Stimulated activated CD4-positive, alpha-beta T cell treated with anti-CD3 and anti-CD28 coated beads, Interleukin-1b, Interleukin-23, amount 100 ng/mL, for 24 hours (primary cell): ENCODE measurements around the gene SYPL1.
"Not testable (repeated sequence)": the region's sequence is repeated elsewhere in the genome, so short reads cannot be mapped to it uniquely, and the experiment has no call there.

Source experiments
- DNase-seq, 4 experiments: peaks; one replicate each; pipeline ENCODE4 v3.0.0-alpha.2; 2020; ENCODE audit warnings: low read depth in 4 of 4, low spot score in 1 of 4

Gene SYPL1

DNA sequence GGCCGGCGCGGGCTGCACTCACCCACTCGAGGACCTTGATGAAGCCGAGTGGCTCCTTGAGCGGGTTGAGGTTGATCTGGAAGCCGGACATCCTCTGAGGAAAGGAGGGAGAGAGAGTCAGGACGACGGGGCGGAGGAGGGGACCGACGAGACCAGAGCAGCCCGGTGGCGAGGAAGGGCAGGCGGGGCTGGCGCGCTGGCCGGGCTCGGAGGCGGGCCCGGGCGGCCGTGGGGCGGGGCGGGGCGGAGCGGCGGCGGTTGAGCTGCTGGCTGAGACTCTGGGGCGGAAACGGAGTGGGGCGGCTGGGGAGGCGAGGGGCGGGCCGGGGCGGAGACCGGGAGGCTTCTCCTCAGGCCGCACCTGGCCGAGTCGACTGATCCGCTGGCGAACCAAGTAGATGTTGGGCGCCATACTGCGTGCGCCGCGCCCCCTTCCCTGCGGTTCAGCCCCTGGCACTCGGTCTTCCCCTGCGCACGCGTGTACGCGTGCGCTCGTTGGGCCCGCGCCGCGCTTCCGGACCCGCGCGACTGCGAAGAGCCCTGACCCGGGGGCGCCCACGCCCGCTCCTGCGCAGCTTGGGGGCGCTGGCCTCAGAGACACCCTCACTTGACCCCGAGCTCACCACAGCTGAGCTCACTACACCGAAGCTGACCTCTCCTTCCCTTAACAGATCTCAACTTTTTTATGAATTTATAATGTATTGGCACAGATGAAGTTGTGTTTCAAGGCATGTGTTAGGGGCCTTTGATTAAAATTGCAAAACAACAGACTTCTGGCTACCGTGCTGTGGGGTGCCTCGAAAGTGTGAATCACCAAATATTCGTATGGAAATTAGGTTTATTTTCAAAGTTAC, at the start of gene SYPL1:
Gene SYPL1 (minus strand): TSS at position 195 of the 854 bp plus-strand sequence. CDS start 104 bp downstream, at position 91.
- peak; percentile 67 to 93 (median 84) for DNase-seq

DNA sequence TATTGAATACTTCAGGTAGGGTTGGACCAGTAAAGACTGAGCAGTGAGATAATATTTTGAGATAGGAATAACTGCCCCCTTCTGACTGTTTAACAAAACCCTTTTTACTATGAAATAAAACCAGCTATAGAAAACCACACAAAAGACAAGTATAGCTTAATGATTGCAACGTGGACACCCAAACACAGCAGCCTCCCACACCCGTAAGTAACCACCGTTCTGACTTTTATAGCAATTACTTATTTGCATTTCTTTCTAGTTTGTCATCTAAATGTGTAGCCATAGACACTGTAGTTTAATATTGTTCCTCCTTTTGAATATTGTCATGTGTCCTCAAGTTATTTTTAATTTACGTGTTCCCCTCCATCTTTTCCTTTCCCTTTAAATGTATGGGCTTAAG, 42.9 kb upstream of the SYPL1 start:
- no peak for DNase-seq

DNA sequence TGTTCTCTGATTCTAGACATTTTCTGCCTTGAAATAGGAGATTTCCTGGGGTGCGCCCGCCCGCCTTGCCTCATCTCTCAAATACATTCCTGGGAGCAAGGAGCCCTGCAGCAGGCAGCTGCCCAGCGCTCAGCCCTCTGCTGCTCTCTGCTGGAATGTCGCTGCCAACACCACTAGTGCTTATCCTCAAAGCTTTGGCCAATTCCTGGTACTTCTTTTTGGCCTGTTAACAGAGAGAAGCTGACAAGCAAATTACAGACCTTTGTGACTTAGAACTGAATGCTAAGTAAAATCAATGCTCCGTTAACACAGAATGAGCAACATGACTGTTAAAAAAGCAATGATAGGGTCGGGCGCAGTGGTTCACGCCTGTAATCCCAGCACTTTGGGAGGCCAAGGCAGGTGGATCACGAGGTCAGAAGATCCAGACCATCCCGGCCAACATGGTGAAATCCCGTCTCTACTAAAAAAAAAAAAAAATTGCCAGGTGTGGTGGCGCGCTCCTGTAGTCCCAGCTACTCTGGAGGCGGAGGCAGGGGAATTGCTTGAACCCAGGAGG, 41.9 kb upstream of the SYPL1 start:
- peak; percentile 35 to 57 (median 48) for DNase-seq

DNA sequence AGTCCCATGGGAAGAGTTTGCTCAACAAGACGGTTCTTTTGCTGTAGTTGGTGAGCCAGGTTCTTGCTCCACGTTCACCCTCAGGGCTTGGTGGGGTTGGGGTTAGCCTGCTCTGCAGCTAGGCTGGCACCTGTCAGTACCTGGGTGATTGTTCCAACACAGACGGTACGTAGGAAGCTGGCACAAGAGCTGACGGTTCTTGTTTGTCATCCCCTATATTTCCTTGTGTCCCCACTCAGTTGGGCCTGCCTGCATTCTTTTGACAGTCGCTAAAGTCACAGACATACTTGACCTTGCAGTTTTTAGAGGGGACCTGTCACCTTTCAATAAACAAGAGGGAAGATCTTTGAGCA, 40.2 kb upstream of the SYPL1 start:
- no peak for DNase-seq

DNA sequence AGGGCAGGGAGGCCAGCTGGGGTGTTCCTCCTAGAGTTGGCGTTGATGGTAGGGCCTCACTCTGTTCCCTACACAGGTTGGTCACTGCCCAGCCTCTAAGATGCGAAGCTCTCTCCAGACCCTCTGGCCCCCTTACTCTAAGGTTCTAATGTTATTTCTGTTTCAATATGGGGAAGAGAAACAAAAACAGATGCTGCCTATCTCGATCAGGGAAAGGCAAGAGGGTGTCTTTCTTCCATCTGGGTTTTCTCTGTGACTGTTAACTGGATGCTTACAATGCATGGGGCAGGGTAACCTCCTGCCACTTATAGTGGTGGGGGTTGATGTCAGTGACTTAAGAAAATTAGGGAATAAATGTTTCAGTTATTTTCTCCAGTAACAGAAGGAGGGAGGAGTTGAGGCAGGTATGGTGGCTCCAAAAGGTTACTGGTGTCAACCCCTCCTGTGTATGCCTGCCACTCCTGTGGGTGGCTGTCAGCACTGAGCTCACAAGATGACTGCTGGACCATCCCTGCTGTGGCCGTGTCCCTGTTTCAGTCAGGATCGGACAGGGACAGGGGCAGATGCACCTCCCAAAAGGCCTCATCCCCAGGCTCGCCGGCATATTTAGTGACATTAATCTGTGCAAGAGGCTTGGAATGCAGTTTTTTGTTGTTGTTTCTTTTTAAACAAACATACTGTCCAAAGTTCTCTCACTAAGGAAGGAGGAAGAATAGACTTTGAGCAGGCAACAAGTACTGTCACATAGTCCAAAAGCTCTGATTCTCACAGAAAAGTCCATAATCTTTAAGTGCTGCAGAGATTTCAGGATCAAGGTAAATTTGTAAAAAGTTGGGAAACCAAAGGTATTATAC, 39.6 kb upstream of the SYPL1 start:
- DNase-seq = no peak

DNA sequence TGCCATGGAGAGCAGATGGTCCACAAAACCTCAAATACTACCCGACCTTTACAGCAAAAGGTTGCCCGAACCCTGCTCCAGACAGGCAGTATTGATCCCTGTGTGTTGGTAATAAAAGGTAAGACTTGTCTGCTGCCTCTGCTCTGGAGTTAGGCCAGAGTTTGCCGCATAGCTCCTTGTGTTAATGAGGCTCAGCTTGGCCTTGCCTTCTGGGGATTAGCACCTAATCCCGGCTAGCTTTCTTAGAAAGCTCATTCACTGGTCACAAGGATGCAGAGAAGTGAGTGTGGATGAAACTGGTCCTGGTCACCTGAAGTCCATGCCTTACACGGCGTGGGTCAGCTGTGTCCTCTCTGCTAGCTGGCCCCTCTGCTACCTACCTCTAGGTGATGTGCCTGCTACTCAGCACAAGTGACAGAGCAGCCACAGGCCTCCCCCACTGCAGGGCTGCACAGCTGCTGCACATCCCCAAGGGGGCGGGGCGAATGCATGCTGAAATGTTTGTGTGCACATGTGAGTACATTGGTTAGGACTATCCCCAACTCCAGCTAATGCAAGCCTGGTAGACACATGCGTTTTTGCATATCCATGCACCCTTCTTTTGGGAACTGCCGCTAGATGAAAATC, 31.7 kb upstream of the SYPL1 start:
- DNase-seq = no peak

DNA sequence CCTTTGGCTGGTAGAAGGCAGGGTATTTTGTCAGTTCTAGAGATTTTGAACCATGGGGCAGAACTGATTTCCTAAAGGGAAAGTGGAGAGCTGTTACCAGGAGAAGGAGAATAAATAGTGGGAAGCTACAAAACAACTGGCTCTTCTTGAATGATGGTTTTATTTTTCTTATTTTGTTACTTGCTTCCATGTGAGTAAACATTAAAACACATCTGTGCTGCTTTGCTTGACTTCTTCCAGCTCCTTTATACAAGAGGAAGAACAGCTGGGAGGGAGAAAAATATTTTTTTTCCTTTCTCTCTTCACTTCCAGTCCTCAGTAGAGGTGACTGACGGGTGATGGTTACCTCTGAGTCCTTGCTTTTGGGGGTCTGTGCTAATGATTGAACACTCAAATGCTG, 30.0 kb upstream of the SYPL1 start:
- no peak for DNase-seq

DNA sequence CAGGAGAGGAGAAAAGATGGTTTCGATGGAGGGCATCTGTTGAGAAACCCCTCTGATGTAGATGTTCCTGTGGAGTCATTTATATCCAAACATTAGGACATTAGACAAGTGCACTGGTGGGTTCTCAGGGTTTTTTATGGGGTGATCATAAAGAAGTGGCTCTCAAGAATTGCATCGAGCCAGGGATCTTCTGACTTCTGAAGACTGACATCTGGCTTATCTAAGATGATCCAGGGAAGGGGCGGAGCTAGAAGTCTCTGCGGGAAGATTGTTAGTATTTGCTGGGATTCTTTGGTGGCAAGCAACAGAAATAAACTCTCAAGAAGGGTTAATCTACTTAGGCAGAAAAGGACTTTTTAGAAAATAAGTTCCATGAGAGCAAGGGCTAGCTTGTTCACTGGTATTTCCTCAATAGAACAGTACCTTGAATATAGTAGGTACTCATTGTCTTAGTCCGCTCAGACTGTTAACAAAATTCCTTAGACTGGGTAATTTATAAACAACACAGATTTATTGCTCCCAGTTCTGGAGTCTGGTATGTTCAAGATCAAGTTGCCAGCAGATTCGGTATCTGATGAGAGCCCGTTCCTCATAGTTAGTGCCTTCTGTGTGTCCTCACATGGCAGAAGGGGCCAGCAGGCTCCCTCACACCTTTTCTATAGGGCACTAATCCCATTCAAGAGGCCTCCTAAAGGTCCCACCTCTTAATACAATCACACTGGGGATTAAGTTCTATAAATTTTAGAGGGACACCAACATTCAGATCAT, 28.5 kb upstream of the SYPL1 start:
- DNase-seq = no peak

DNA sequence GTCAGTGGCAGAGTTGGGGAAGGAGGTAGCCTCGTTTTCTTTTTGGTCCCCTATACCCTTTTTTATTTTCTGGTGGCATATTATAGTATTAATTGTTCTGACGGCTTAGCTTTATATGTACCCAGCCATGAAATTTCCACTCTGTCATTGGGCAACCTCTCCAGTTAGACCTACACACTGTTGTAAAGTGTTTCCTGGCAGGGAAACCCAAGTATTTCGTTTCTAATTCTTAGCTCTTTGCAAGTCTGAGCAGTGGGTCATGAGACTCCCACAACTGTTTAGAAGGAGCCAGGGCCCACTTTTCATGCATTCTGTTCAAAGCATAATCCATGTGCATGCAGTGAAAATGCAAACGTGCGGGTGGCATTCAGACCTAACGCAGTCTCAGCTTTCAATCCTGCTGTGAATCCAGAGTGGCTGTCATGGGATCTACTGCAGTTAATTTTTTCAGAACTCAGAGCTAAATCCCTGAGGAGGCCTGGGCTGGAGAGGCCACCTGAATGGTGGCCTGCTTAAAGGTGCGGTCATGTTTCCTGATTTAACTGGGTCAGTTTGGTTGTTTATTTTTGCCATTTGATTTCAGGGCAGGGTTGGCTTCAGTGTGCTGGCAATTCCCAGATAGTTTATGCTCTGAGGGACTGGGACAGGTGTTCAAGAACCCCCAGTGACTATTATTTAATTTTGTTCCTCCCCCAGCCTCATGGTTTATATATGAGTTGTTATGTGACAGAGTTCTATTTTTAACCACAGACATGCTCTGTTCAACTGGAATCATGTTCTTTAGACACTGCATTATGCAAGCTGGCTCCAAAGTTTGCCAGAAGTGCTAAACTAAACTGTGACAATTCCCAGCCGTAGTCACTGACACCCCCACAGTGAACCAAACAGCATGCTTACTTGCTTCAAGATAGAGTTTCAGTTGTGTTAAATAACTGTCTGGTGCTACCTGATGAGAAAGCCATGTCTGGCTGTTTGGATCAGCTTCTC, 27.4 kb upstream of the SYPL1 start:
- DNase-seq = no peak

DNA sequence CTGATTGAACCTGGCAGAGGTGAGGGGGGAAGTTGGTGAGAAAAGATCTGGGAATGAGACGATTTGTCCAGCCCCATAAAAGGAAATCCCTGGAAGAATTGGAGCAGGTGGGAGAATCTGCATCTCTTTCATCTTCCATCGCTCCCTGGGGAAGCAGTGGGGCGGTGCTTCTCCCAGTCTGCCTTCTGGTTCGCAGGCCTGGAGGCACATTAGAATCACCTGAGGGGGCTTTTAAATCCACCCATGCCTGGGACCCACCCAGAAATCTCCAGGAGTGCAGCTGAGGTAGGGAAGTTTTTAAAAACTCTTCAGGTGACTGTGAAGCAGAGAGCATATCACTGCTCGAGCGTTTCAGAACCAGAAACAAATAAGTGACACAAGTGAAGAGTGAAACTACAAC, 26.7 kb upstream of the SYPL1 start:
- DNase-seq = no peak

DNA sequence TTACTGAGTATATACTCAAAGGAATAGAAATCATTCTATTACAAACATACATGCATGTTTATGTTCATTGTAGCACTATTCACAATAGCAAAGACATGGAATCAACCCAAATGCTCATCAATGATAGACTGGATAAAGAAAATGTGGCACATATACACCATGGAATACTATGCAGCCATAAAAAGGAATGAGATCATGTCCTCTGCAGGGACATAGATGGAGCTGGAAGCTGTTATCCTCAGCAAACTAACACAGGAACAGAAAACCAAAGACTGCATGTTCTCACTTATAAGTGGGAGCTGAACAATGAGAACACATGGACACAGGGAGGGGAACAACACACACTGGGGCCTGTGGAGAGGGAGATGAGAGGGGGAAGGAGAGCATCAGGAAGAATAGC, 26.1 kb upstream of the SYPL1 start:
- DNase-seq = not testable (repeated sequence)

DNA sequence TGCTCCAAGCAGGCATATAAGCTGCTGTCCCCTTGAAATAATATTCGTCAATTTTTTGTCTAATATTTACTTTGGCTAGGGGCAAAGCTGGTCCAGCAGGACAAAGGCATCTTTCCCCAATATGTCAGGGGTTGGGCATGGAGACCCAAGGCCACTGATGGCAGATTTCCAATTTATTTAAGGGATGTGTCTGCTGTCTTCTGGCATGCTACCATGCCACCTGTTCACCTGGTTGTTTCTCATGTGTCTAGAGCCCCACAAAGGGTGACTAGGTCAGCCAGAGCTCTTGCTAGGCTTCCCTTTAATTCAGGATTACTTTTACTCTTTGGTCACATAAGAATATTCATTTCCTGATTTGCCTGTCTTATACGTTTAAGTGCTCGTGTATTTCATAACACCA, 22.1 kb upstream of the SYPL1 start:
- DNase-seq = no peak

DNA sequence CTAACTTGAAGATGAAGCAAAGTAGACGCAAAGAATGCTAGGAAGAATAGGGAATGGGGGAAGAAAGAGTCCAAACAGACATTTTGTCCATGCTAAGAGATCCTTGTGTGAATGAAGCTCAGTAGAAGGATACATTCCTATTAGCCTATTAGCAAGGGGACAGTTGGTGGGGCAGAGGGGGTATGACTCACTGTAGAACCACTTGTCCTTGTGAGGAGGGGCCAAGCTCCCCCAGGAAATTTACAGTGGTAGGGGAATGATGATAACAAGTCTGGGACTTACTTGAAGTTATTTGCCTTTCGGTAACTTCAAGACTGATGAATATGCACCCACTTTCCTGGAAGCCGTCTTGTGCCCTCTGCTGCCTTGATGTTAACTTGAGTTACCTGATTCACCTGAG, 17.2 kb upstream of the SYPL1 start:
- no peak for DNase-seq

DNA sequence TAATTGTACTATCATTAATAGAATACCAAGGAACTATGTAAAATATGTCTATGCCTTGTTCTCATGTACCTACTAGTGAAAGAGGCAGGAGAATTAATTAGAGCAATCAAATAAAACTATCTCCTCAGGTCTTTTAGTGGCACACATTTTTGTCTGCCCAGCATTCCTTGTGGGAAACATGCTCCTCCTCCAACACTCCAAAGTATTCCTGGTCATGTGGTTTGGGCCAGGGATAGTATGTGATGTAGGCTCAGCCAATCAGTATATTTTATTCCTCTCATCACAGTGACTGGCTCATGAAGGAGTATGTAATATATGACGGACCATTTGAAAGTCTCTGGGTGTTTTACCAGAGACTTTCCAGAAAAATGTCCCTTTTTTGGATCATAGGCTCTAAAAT, 16.7 kb upstream of the SYPL1 start:
- no peak for DNase-seq

DNA sequence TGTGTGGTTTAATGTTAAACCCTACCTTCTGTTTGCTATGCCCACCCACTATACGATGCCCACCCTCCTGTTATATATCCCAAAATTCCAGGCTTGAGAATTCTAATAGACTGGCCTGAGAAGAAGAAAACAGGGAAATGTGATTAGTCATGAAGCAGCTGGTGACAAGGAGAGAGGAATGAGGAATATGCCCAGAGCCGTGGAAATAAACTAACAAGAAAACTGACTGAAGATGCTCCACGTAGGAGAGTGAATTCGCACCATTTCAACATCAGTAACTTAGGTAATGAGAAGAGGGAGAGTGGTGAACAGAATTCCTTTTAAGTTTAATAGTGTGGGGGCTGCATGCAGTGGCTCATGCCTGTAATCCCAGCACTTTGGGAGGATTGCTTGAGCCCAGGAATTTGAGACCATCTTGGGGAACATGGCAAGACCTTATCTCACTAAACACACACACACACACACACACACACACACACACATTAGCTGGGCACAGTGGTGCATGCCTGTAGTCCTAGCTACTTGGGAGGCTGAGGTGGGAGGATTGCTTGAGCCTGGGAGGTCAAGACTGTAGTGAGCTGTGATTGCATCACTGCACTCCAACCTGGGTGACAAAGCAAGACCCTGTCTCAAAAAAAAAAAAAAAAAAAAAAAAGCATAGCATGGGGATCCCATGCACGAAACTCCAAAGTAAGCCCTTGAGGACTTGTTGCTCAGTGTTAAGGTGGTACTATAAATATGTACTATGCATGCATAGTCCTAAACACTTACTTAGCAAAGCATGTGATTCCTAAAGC, 16.1 kb upstream of the SYPL1 start:
- DNase-seq = no peak

DNA sequence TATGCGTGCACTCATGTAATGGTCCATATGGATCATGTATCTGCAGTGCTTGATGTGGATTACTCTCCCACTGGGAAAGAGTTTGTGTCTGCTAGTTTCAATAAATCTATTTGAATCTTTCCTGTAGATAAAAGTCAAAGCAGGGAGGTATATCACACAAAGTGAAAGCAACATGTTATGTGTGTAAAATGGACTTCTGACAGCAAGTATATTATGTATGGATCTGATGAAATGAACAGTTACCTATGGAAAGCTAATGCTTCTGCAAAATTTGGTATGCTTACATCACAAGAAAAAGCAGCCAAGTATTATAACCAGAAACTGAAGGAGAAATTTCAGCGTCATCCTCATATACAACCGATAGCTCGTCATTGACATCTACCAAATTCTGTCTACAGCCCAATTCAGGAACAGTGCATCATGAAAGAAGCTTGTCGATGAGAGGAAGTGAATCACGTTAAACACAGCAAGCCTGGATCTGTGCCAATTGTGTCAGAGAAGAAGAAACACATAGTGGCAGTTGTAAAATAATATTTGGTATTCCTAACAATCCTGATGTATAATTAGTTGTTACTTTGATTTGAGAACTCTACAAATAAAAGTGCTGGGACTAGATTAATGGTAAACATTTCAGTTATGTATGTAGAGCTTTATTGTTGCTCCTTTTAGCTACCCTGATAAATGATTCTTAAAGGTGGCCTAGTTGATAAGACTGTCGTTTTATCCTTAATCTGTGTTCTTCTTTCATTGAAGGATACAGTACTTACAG, 14.2 kb upstream of the SYPL1 start:
- DNase-seq = peak in 1 of 4 experiments; percentile 25

DNA sequence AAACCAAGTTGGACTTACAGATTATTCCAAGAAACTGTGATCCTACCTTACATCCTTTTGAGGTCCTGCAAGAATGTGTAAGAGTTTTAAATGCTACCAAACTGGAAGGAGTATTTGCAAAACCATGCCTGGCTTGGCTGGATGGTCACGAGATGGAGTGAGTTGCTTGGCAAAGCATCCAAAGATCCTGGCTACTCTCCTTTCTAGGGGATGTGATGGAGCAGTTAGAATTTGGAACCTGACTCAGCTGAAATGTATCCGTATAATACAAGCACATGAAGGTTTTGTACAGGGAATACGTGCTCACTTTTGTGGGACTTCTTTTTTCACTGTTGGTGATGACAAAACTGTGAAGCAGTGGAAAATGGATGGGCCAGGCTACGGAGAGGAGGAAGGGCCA, 13.3 kb upstream of the SYPL1 start:
- no peak for DNase-seq

DNA sequence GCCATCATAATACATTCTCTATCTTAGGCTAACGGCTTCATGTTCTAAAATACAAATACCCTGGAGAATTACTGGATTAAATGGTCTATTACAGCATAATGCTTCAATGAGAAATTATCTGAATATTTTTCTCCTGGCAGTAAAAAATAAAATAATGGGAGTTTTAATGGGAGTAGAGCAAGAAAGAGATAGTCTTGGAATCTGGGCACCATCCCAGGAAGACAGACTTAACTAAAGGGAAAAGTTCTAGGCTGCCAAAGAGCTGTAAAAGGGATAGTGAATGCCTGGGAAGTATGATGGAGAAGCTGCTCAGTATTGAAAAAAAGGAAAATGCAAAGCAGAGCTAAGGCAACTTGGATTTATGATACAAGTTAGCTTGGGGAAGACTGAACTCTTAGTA, 12.1 kb upstream of the SYPL1 start:
- DNase-seq = no peak
